ENCODE data around the gene DIP2C.
"Not testable (repeated sequence)": the region's sequence is repeated elsewhere in the genome, so short reads cannot be mapped to it uniquely, and the experiment has no call there.

Gene DIP2C, protein sequence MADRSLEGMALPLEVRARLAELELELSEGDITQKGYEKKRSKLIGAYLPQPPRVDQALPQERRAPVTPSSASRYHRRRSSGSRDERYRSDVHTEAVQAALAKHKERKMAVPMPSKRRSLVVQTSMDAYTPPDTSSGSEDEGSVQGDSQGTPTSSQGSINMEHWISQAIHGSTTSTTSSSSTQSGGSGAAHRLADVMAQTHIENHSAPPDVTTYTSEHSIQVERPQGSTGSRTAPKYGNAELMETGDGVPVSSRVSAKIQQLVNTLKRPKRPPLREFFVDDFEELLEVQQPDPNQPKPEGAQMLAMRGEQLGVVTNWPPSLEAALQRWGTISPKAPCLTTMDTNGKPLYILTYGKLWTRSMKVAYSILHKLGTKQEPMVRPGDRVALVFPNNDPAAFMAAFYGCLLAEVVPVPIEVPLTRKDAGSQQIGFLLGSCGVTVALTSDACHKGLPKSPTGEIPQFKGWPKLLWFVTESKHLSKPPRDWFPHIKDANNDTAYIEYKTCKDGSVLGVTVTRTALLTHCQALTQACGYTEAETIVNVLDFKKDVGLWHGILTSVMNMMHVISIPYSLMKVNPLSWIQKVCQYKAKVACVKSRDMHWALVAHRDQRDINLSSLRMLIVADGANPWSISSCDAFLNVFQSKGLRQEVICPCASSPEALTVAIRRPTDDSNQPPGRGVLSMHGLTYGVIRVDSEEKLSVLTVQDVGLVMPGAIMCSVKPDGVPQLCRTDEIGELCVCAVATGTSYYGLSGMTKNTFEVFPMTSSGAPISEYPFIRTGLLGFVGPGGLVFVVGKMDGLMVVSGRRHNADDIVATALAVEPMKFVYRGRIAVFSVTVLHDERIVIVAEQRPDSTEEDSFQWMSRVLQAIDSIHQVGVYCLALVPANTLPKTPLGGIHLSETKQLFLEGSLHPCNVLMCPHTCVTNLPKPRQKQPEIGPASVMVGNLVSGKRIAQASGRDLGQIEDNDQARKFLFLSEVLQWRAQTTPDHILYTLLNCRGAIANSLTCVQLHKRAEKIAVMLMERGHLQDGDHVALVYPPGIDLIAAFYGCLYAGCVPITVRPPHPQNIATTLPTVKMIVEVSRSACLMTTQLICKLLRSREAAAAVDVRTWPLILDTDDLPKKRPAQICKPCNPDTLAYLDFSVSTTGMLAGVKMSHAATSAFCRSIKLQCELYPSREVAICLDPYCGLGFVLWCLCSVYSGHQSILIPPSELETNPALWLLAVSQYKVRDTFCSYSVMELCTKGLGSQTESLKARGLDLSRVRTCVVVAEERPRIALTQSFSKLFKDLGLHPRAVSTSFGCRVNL (N-terminal part only)

DNA sequence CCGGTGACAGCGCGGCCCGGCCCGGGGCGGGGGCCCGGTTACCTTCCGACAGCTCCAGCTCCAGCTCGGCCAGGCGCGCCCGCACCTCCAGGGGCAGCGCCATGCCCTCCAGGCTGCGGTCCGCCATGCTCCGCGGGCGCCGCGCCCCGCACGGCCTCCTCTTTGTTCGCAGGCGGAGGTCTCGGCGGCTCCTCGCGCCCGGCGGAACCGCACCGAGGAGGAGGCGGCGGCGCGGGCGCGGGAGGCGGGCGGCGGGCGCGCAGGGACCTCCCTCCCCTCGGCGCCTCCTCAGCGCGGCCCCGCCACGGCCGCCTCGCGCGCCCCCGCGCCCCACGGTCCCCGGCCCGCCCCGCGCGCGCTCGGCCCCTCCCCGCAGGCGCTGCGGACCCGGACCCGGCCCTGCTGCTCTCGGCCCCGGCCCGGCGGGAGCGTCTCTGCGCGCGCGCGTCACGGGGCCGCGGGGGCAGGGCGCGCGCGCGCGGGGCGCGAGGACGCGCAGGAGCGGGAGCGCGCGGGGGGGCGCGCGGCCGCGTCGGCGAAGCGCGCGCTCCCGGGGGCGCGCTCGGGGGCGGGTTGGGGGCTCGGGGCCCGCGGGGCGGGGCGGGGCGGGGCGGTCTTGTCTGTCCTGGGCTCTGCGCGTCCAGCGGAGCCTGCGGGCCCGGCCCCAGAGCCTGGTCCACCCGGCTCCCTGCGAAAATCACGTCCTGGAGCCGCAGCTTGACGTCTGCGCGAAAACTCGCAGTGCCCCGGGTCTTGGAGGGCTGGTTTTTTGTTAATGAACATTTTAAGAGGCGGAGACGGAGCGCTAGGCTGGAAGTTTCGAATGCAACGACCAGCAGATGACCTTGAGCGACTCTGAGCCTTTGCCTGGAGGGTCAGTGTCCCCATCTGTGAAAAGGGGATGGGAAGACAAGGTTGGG lies at the start of gene DIP2C:
TSS of gene DIP2C (minus strand) at position 217 of the 920 bp plus-strand sequence. CDS start at position 127, 90 bp downstream.
- DNase-seq = peak; percentile 9

DNA sequence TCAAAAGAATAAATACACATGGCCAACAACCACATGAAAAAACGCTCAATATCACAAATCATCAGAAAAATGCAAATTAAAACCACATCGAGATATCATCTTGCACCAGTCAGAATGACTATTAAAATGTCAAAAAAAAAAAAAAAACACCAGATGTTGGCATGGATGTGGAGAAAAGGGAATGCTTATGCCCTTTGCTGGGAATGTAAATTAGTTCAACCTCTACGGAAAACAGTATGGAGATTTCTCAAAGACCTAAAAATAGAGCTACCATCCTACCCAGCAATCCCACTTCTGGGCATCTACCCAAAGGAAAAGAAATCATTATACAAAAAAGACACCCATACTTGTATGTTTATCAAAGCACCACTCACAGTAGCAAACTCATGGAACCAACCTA lies 45.0 kb upstream of the DIP2C start:
- no peak for DNase-seq

DNA sequence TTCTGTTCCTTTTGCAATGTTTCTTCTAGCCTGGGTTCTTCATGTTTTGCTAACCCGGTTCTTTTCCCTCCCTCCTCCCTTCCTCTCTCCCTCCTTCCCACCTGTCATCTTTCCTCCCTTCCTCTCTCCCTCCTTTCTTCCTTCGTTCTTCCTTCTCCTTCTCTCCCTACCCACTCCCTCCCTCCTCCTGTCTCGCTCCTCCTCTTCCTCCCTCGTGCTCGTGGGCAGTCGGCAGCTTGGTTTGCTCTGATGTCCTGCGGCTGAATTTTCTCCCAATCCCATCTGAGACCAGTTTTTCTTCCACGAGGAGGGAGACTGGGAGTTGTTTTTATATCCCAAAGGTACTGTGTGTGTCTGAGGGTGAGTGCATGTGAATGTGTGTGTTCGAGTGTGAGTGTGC lies 43.6 kb upstream of the DIP2C start:
- DNase-seq = no peak

DNA sequence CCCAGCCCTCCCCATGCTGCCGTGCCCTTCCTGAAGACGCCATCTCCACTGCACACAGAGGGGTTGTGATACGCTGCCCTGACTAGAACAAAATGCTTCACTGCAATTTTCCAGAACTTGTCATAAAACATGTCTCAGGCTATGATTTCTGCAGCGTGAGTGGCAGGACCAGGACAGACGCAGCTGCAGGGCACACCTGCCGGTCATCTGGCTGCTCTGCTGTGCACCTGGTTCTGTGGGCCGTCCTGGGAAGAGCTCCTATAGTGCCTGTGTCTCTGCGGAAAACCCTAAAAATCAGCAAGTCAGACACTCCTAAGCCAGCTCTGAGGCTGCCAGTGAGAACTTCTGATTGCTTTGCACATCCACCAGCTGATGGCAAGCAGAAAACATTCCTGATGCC lies 39.7 kb upstream of the DIP2C start:
- no peak for DNase-seq

DNA sequence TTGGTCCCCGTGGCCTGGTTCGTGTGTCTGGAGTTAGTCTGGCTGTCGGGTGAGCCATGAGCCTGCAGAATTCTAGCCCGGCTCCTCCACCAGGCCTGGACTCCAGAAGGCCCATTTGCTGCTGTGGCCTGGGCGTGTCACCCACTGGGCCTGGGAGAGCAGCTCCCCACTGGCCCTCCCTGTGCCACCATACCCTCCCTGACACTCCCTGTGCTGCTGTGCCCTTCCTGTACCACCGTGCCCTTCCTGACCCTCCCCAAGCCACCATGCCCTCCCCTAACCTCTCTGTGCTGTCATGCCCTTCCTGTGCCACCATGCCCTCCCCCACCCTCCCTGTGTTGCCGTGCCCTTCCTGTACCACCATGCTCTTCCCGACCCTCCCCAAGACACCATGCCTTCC lies 39.1 kb upstream of the DIP2C start:
- DNase-seq = no peak

DNA sequence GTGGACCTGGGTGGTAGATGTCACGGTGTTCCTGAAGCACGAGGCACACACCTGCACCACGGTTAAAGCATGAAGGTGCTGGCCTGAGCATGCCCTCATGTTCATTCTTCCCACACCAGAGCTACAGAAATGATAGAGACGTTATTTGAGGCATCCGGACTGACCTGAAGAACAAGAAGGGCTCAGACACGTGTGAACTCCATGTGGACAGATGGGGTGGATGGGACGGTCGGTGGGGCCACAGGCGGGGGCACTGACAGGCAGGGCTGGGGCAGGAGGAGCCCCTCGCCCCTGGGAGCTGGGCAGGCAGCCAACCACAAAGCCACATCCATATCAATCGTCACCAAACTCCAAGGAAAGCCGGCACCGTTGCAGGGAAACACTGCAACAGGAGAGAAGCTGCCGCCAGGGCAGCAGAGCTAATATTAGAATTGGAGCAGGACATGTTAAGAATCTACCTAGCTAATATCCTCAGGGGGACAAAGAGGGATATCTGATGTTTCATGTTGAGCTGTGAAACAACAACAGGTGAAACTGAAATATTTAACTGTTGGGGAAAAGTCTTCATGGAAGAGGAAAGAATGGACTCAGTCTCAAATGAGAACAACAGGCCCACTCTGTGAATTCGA lies 37.8 kb upstream of the DIP2C start:
- DNase-seq = no peak

DNA sequence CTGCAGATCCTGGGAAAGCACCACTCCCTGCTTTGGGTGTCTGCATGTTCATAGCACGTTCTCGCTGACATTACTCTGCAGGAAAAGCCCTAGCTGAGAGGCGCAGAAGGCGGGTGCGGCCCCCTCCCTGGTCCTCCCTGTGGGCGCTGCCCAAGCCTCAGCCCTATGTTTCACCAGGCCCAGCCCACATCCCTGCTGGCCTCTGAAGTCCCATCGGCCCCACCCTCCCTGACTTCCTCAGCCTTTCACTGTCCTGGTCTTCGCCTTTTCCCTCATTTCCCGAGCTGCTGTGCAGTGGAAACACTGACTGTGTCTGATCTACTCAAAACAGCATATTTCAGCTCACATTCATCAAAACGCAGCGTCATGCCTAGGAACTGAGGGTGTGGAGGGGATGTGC lies 36.3 kb upstream of the DIP2C start:
- no peak for DNase-seq

DNA sequence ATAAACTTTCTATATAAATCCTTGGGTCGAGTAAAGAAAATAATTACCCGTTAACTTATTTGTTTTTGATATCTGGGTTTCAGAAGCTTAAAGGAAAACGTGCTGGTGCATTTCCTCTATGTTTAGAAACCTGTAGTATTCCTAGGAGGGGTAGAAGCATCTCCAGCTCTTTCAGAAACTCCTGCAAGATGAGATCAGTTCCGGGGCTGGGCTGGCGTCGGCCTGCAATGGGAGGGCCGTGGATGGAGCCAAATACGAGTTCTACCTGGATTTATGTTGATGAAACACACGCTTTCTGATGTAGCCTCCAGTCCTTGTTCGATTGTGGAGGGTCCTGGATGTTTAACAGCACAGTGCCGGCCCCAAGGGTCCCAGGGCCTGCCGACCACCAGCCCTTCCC lies 35.8 kb upstream of the DIP2C start:
- DNase-seq = no peak

DNA sequence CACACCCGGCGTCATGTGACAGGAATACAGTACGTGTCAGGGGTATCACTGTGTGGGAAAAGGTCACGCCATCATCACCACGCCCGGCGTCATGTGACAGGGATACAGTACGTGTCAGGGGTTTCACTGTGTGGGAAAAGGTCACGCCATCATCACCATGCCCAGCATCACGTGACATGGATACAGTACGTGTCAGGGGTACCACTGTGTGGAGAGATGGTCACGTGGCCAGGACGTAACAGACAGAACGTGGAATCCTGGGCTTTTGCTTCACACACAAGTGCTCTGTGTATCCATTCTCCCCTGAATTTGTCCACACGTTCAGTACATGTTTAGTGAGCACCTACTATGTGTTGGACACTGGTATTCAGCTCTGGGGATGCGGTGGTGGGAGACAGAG lies 34.5 kb upstream of the DIP2C start:
- no peak for DNase-seq

DNA sequence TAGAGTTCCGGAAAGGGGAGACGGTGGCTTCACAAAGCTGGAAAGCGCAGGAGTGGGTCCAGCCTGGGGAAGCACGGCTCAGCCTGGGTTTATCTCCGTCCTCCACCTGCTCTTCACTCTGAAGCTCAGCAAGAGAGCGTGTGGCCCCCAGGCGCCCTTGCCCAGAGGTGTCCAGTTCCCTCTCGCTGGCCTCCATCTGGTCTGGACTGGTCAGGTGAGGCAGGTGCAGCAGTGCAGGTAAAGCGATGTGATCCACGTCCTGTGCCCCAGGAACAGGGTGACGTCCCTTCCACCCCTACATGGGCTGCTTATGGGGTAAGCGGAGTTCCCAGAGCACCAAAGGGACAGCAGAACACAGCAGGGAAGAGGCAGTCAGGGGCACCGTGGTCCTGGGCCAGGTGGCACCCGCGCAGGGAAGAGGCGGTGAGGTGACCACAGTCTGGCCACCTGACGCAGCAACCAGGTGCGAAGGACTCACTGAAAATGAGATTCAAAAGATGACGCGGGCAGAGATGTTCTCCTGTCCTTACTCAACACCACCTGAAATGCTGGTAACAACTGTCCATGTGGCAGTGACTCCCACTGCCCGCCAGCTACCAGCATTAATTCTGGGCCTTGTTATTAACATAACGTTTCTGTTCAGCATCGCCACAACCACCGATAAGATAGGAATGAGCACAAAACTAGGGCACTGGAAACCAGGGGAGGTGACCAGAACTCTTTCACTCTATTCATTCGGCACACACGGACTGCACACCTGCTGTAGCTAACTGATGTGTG lies 33.0 kb upstream of the DIP2C start:
- DNase-seq = no peak

DNA sequence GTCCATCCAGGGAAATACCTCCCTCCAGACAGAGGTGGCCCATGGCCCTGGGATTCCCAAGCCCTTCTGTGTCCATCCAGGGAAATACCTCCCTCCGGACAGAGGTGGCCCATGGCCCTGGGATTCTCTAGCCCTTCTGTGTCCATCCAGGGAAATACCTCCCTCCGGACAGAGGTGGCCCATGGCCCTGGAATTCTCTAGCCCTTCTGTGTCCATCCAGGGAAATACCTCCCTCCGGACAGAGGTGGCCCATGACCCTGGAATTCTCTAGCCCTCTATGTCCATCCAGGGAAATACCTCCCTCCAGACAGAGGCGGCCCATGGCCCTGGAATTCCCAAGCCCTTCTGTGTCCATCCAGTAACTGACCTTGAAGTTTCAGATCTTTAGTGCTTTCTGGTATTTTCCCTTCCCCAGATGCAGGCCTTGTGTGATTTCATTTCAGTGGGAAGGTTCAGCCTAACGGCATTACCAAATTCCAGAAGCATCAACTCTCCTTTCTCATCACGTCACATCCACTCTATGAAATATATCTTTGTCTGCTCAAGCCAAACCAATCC lies 28.8 kb upstream of the DIP2C start:
- DNase-seq = no peak

DNA sequence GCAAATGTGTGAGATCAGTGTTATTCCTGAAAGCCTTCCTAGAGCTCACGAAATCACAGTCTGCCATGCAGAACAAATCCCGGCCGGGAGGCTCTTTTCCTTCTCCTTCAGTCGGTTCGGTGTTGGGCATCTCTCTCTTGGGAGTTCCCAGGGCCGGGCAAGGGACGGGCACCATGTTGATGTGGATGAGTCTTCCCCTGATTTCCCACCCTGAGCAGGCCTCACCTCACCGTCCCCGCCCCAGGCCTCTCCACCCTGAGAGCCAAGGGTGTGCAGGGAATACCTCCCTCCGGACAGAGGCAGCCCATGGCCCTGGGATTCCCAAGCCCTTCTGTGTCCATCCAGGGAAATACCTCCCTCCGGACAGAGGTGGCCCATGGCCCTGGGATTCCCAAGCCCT lies 28.0 kb upstream of the DIP2C start:
- no peak for DNase-seq

DNA sequence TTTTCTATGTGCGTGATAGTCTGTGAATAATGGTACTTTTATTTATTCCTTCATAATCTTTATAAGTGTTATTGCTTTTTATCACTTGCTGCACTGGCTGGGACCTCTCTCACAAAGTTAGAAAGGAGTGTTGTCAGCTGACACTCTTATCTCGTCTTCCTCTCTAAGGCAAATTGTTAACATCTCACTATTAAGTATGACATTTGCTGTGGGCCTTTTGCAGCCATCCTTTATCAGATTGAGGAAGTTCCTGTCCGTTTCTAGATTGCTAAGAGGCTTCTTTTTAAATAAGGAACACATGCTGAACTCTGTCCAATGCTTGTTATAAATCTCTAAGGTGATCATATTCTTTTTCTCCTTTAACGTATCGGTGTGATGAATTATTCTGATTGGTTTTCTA lies 27.4 kb upstream of the DIP2C start:
- DNase-seq = no peak

DNA sequence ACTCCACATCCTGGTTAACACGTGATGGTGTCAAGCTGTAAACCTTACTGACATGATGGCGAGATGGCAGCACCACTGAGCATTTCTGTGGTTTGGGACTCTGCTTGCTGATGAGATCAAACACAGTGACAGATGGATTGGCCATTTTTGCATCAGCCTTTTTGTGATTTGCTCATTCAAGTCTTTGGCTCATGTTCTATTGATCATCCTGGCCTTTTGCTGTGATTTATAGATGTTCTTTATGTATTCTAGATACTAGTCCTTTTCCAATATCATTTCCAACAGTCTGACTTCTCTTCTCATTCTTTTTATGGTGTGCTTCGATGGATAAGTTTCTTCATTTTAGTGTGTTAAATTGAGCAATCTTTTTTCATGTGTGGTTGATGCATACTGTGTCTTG lies 24.7 kb upstream of the DIP2C start:
- DNase-seq = no peak

DNA sequence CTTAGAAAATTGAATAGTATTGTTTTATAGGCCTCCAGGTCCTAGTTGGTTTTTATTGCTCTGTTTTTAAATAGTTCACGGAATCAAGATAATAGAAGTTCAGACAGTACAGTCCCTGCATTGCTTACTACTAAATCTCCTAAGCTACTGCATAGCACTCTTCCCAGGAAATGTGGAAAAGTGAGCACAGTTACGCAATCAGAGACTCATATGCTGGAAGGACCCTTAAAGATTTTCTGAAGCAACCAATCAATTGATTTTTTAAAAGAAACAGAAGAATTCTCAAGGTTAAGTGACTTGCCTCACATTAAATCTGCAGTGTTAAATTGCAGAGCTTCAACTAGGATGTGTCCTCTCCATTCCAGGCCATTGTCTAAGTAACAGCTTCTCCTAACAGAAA lies 23.1 kb upstream of the DIP2C start:
- no peak for DNase-seq

DNA sequence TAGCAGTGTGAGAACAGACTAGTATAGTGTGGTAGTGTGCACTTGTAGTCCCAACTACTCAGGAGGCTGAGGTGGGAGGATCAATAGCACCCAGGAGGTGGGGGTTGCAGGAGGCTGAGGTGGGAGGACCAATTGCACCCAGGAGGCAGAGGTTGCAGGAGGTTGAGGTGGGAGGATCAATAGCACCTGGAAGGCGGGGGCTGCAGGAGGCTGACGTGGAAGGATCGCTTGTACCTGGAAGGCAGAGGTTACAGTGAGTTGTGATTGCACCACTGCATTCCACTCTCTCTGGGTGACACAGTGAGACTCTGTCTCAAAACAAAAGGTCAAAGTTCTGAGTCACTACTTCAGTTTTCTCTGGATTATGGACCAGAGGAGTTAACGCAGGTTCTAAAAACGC lies 22.6 kb upstream of the DIP2C start:
- DNase-seq = no peak

DNA sequence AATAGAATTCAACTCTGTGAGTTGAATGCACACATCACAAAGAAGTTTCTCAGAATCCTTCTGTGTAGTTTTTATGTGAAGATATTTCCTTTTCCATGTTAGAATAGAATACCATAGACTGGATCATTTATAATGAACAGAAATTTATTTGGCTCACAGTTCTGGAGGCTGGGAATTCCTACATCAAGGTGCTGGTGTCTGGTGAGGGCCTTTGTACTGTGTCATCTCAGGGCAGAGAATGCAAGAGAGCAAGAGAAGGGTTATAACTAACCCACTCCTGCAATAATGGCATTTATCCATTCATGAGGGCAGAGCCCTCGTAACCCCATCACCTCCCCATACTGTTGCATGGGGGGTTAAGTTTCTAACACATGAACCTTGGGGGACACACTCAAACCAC lies 18.4 kb upstream of the DIP2C start:
- DNase-seq = no peak

DNA sequence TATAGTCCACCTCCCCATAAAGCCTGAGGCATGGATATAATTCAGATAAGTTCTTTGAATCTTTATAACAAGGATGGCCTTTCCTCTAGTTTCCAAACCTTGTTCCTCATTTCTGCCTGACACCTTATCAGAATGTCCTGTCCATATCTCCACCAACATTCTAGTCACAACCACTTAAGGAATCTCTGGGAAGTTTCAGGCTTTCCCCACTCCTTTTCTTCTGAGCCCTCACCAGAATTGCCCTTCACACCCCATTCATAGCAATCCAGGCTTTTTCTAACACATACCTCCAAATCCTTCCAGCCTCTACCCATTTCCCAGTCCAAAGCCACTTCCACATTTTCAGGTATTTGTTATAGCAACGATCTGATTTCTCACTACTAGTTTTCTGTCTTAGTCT lies 18.0 kb upstream of the DIP2C start:
- DNase-seq = no peak

DNA sequence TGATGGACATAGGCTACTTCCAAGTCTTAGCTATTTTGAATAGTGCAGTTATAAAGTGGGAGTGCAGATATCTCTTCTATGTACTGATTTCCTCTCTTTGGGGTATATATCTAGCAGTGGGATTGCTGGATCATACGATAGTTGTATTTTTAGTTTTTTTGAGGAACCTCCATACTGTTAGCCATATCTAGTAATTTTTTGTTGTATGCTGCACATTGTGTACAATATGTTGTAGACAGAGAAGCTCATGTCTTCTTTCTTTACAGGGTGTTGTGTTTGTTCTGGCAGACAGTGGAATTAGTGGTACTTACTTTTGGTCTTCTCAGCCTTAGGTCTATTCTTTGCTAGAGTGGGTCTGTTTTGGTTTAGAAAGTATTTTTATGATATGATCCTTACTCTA lies 13.7 kb upstream of the DIP2C start:
- DNase-seq = no peak

DNA sequence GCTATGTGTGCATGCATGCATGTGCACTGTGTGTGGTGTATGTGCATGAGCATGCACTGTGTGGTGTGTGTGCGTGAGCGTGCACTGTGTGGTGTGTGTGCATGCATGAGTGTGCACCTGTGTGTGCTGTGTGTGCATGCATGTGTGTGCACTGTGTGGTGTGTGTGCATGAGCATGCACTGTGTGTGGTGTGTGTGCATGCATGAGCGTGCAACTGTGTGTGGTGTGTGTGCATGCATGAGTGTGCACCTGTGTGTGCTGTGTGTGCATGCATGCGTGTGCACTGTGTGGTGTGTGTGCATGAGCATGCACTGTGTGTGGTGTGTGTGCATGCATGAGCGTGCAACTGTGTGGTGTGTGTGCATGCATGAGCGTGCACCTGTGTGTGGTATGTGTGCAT lies 10.7 kb upstream of the DIP2C start:
- not testable (repeated sequence) for DNase-seq
